Measurements from ENCODE around the gene FTSJ3. TPM values are rescaled to one million over a fixed set of nuclear protein-coding genes. Genes with fewer than 3 reads are reported as not detected.

Gene FTSJ3
- total RNA-seq, 1 experiment from 2014 or later = 58.6 TPM

- H3K27me3 ChIP-seq = no peaks in the 10 kb centered on the region
- DNase-seq = no peak
- H3K36me3 ChIP-seq = peaks cover 93% of the 10 kb centered on the region
- H3K4me3 ChIP-seq = no peak overlapping the region
- H3K9me3 ChIP-seq = no peaks in the 10 kb centered on the region
Measured at GRCh38 chr17:63785556-63785955, 41.9 kb downstream of the FTSJ3 start.

DNA sequence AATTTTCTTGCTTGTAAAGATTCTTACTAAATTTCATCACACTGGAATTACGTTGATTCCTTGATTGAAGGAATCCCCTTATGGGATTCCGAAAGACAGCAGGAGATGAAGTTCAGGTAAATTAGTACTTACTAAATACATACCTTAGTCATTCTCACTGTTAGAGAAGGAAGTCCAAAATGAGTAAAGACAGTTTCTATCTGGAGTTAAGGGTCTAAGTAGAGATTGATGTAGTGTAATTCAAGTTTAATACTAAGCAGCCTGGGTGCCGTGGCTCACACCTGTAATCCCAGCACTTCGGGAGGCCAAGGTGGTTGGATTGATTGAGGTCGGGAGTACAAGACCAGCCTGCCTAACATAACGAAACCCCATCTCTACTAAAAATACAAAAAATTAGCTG is 43.9 kb downstream of the FTSJ3 start:
- H3K27me3 ChIP-seq = no peaks in the 10 kb centered on the region
- no peaks in the 10 kb centered on the region for H3K9me3 ChIP-seq
- DNase-seq = no peak
- no peak overlapping the region for H3K4me3 ChIP-seq
- H3K36me3 ChIP-seq = peaks cover 94% of the 10 kb centered on the region

GRCh38 chr17:63780928-63781327 is 46.5 kb downstream of the FTSJ3 start:
- H3K36me3 ChIP-seq = peaks cover 97% of the 10 kb centered on the region
- no peaks in the 10 kb centered on the region for H3K9me3 ChIP-seq
- no peaks in the 10 kb centered on the region for H3K27me3 ChIP-seq
- no peak for DNase-seq
- no peak overlapping the region for H3K4me3 ChIP-seq

- no peaks in the 10 kb centered on the region for H3K9me3 ChIP-seq
- H3K27me3 ChIP-seq = no peaks in the 10 kb centered on the region
- peaks cover 98% of the 10 kb centered on the region for H3K36me3 ChIP-seq
- no peak for DNase-seq
- no peak overlapping the region for H3K4me3 ChIP-seq
Measured at GRCh38 chr17:63780507-63780906, 47.0 kb downstream of the FTSJ3 start.

DNA sequence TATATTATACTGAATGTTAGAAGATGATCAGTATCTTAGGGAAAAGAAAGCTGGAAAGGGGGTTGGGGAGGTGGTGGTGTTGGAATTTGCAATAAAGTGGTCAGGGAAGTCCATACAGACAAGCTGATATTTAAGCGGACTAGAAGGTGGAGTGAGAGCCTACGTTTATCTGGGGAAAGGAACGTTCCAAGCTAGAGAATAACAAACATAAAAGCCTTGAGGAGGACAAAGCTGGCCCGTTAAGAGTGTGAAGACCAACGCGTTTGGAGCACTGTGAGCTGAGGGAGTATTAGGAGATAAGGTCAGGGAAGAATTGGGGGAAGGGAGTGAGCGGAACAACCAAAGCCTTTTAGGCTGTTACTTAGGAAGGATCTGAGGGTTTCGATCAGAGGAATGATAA is 52.0 kb downstream of the FTSJ3 start:
- no peak for DNase-seq
- Histone ChIP-seq H3K4me3 (peak overlapping the region; percentile 89), H3K9me3 (no peaks in the 10 kb centered on the region), H3K27me3 (no peaks in the 10 kb centered on the region), H3K36me3 (peaks cover 75% of the 10 kb centered on the region)

- Histone ChIP-seq H3K9me3 (no peaks in the 10 kb centered on the region), H3K4me3 (peak overlapping the region; percentile 89), H3K27me3 (no peaks in the 10 kb centered on the region), H3K36me3 (peaks cover 74% of the 10 kb centered on the region)
- DNase-seq = no peak
Measured at GRCh38 chr17:63774969-63775265, 52.5 kb downstream of the FTSJ3 start.

- Histone ChIP-seq H3K9me3 (no peaks in the 10 kb centered on the region), H3K4me3 (peak within 1 kb of the TSS; percentile 89), H3K36me3 (peaks cover 68% of the 10 kb centered on the region), H3K27me3 (no peaks in the 10 kb centered on the region)
- DNase-seq = peak; percentile 71
Measured at GRCh38 chr17:63774141-63774968, 53.1 kb downstream of the FTSJ3 start, which contains the start of gene DDX42. TSS of gene DDX42 (plus strand) at chr17:63774170. CDS start at chr17:63787050, 12,880 bp downstream.

GRCh38 chr17:63773272-63774140 is 54.0 kb downstream of the FTSJ3 start, which contains the start of gene CCDC47:
TSS of gene CCDC47 (minus strand) at chr17:63773597. CDS start at chr17:63766175, 7,422 bp downstream.
- Histone ChIP-seq H3K4me3 (peak within 1 kb of the TSS; percentile 89), H3K27me3 (no peaks in the 10 kb centered on the region), H3K9me3 (no peaks in the 10 kb centered on the region), H3K36me3 (peaks cover 66% of the 10 kb centered on the region)
- DNase-seq = peak; percentile 99

GRCh38 chr17:63772801-63773271 is 54.6 kb downstream of the FTSJ3 start:
- H3K9me3 ChIP-seq = no peaks in the 10 kb centered on the region
- H3K27me3 ChIP-seq = no peaks in the 10 kb centered on the region
- peak overlapping the region; percentile 89 for H3K4me3 ChIP-seq
- H3K36me3 ChIP-seq = peaks cover 66% of the 10 kb centered on the region
- DNase-seq = no peak

Other genes with a start within 250 kb of the FTSJ3 start
- gene TACO1, start 226.8 kb downstream of the FTSJ3 start, total RNA-seq (2014; rRNA removed; shearing (Covaris generic); ENCODE audit: low replicate concordance) = 22.2 and 42.3 TPM in 2 replicates
- 10.2 and 12.9 TPM in 2 replicates for gene MAP3K3, start 205.2 kb downstream of the FTSJ3 start, total RNA-seq (2014; rRNA removed; shearing (Covaris generic); ENCODE audit: low replicate concordance)
- 0.64 and 3.3 TPM in 2 replicates for gene LIMD2, start 127.5 kb downstream of the FTSJ3 start, total RNA-seq (2014; rRNA removed; shearing (Covaris generic); ENCODE audit: low replicate concordance)
- gene STRADA, start 85.9 kb downstream of the FTSJ3 start, total RNA-seq (2014; rRNA removed; shearing (Covaris generic); ENCODE audit: low replicate concordance) = 18.7 and 29.0 TPM in 2 replicates
- 49.1 and 92.0 TPM in 2 replicates for gene CCDC47, start 54.1 kb downstream of the FTSJ3 start, total RNA-seq (2014; rRNA removed; shearing (Covaris generic); ENCODE audit: low replicate concordance)
- gene DDX42, start 53.5 kb downstream of the FTSJ3 start, total RNA-seq (2014; rRNA removed; shearing (Covaris generic); ENCODE audit: low replicate concordance) = 37.7 and 83.3 TPM in 2 replicates
- 116 and 133 TPM in 2 replicates for gene PSMC5, start 232 bp downstream of the FTSJ3 start, total RNA-seq (2014; rRNA removed; shearing (Covaris generic); ENCODE audit: low replicate concordance)
- 156 and 163 TPM in 2 replicates for gene SMARCD2, start 15.0 kb upstream of the FTSJ3 start, total RNA-seq (2014; rRNA removed; shearing (Covaris generic); ENCODE audit: low replicate concordance)
- not detected in 2 replicates for gene CSH2, start 46.0 kb upstream of the FTSJ3 start, total RNA-seq (2014; rRNA removed; shearing (Covaris generic); ENCODE audit: low replicate concordance)
- not detected in 2 replicates for gene GH2, start 54.3 kb upstream of the FTSJ3 start, total RNA-seq (2014; rRNA removed; shearing (Covaris generic); ENCODE audit: low replicate concordance)
- gene CSH1, start 68.9 kb upstream of the FTSJ3 start, total RNA-seq (2014; rRNA removed; shearing (Covaris generic); ENCODE audit: low replicate concordance) = not detected in 2 replicates
- gene CSHL1, start 83.6 kb upstream of the FTSJ3 start, total RNA-seq (2014; rRNA removed; shearing (Covaris generic); ENCODE audit: low replicate concordance) = not detected in 2 replicates
- not detected in 2 replicates for gene GH1, start 91.2 kb upstream of the FTSJ3 start, total RNA-seq (2014; rRNA removed; shearing (Covaris generic); ENCODE audit: low replicate concordance)
- not detected in 2 replicates for gene CD79B, start 104.7 kb upstream of the FTSJ3 start, total RNA-seq (2014; rRNA removed; shearing (Covaris generic); ENCODE audit: low replicate concordance)
- gene SCN4A, start 145.3 kb upstream of the FTSJ3 start, total RNA-seq (2014; rRNA removed; shearing (Covaris generic); ENCODE audit: low replicate concordance) = not detected in 2 replicates
- not detected in 2 replicates for gene PRR29, start 170.7 kb upstream of the FTSJ3 start, total RNA-seq (2014; rRNA removed; shearing (Covaris generic); ENCODE audit: low replicate concordance)
- gene ICAM2, start 193.0 kb upstream of the FTSJ3 start, total RNA-seq (2014; rRNA removed; shearing (Covaris generic); ENCODE audit: low replicate concordance) = not detected in 2 replicates